ENCODE data around the gene TAF5L. TPM values are rescaled to one million over a fixed set of nuclear protein-coding genes. Genes with fewer than 3 reads are reported as not detected.

TAF5L gene
- total RNA-seq, 5 donors from 2014 or later (not counting 1 experiment from before 2014, with no cell fraction given) = 18.8 to 28.9 (median 21.9) TPM

- Mint-ChIP-seq H3K9me3 (no peaks in the 10 kb centered on the region), H3K36me3 (peaks cover 3% of the 10 kb centered on the region), H3K4me1 (peaks cover 53 to 56% (median 55%) of the 10 kb centered on the region in 3 donors), H3K4me3 (peak overlapping the region; percentile 87 to 88 (median 88)), H3K27me3 (no peaks in the 10 kb centered on the region), H3K27ac (peak overlapping the region; percentile 87)
- peaks cover 9 to 34% of the 10 kb centered on the region in 2 experiments for H3K4me1 ChIP-seq (ENCODE audit: control insufficient read depth in 1 of 2, extremely low read depth in 1 of 2, insufficient read depth in 2 of 2, low read length in 2 of 2)
- POLR2A ChIA-PET = interaction anchor here in 1 of 2 donors (0.5 kb wide), 1 partner anchor 1395 kb away, joined by 5 read pairs; no protein-coding TSS in a partner anchor
- H3K36me3 ChIP-seq (ENCODE audit: control insufficient read depth in 2 of 2, extremely low read depth in 1 of 2, insufficient read depth in 1 of 2, low read length in 1 of 2) = no peaks in the 10 kb centered on the region
- no CpG with 5 or more reads among the region's 5 CpGs for WGBS (ENCODE audit: insufficient coverage)
- no peaks in the 10 kb centered on the region for H3K9me3 ChIP-seq
- H3K27ac ChIP-seq (ENCODE audit: low read length) = peak overlapping the region; percentile 58
- H3K27me3 ChIP-seq (replicated peaks in 1 of 2; ENCODE audit: control insufficient read depth in 2 of 2, extremely low read depth in 1 of 2, insufficient read depth in 2 of 2, low read length in 1 of 2) = no peaks in the 10 kb centered on the region
- CTCF ChIA-PET = interaction anchor here in 1 of 2 donors (0.7 kb wide), 1 partner anchor 51 kb away, joined by 8 read pairs; no protein-coding TSS in a partner anchor
- peak in 3 of 35 experiments; percentile 4 to 50 (median 16) for DNase-seq
- peak overlapping the region; percentile 54 to 57 for H3K4me3 ChIP-seq (ENCODE audit: control insufficient read depth in 1 of 2, extremely low read depth in 1 of 2, low read length in 1 of 2)
- ATAC-seq (replicated peaks in 1 of 4) = no peak
Observed at GRCh38 chr1:229557200-229557850, 68.6 kb downstream of the TAF5L start.

DNA sequence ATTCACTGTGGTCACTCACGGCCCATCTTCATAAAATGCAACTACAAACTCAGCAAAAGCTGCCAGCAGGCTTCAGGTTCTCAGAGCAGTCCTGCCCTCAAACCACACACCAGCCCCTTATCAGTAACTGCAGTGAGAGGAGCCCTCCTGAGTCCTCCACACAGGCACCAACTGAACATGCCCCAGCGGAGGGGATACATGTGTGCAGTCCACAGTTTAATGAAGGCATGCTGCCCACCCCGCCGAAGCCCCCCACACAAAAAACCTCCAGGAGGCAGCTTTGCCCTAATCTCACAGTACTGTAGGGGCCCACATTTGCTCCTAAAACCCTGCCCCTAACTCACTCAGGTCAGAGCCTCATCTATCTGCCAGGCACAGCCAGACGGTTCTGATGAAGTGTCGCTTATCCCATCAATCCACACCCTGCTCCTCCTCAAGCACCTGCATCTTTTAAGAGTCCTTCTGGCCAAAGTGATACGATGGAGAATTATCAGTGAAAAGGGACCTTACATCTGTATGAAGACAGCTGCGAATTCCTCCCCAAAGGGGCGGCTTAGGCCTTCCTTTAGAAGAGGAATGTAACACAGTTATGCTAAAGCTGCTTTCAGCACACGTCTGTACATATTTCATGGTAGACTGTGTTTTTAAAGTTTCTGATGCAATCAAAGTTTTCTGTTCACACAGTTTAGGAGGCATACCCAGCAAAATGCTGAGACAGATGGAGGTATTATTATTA, 70.9 kb downstream of the TAF5L start:
- no peaks in the 10 kb centered on the region for H3K27me3 Mint-ChIP-seq
- CTCF ChIA-PET = interaction anchor here in 1 of 2 donors (0.6 kb wide), 1 partner anchor 35 kb away, joined by 3 read pairs; no protein-coding TSS in a partner anchor
- Histone ChIP-seq H3K4me1 (ENCODE audit: control insufficient read depth in 1 of 2, extremely low read depth in 1 of 2, insufficient read depth in 2 of 2, low read length in 2 of 2) (peaks cover 9 to 34% of the 10 kb centered on the region in 2 experiments), H3K4me3 (ENCODE audit: control insufficient read depth in 1 of 2, extremely low read depth in 1 of 2, low read length in 1 of 2) (no peak overlapping the region), H3K27me3 (replicated peaks in 1 of 2; ENCODE audit: control insufficient read depth in 2 of 2, extremely low read depth in 1 of 2, insufficient read depth in 2 of 2, low read length in 1 of 2) (no peaks in the 10 kb centered on the region), H3K27ac (ENCODE audit: low read length) (no peak overlapping the region), H3K9me3 (no peaks in the 10 kb centered on the region), H3K36me3 (ENCODE audit: control insufficient read depth in 2 of 2, extremely low read depth in 1 of 2, insufficient read depth in 1 of 2, low read length in 1 of 2) (no peaks in the 10 kb centered on the region)
- POLR2A ChIA-PET = interaction anchor here in 1 of 2 donors (0.5 kb wide), 1 partner anchor 335 kb away, joined by 3 read pairs; no protein-coding TSS in a partner anchor
- no peaks in the 10 kb centered on the region for H3K9me3 Mint-ChIP-seq
- peak overlapping the region in 1 of 2 donors; percentile 11 for H3K27ac Mint-ChIP-seq
- H3K36me3 Mint-ChIP-seq = peaks cover 3% of the 10 kb centered on the region
- no peak for DNase-seq
- H3K4me3 Mint-ChIP-seq = no peak overlapping the region
- no peak for ATAC-seq (replicated peaks in 1 of 4)
- H3K4me1 Mint-ChIP-seq = peaks cover 59 to 65% (median 60%) of the 10 kb centered on the region in 3 donors
- 79% methylated on average over 8 of the region's 10 CpGs for WGBS (ENCODE audit: insufficient coverage)

DNA sequence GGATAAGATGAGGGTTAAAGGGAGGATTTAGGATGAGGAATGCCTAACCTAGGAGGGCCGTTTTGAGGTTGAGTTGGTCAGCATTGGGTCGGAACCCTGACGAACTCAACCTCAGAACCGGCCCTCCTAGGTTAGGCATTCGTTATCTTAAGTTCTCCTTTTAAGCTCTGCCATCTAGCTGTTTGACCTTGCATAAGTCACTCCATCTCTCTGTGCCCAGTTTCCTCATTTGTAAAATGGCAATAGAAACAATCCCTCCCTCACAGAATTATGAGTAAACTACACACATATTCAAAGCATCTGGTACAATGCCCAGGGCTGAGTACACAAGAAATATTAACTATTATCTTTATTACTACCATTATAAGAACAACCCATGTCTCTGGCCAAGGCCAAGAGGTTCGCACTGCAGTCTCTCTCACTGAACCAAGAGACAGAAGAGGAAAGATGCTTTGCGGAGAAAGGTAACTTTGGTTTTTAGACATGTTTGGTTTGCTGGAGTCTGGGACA, 72.2 kb downstream of the TAF5L start:
- Mint-ChIP-seq H3K27ac (no peak overlapping the region), H3K4me1 (peaks cover 52 to 59% (median 53%) of the 10 kb centered on the region in 3 donors)

DNA sequence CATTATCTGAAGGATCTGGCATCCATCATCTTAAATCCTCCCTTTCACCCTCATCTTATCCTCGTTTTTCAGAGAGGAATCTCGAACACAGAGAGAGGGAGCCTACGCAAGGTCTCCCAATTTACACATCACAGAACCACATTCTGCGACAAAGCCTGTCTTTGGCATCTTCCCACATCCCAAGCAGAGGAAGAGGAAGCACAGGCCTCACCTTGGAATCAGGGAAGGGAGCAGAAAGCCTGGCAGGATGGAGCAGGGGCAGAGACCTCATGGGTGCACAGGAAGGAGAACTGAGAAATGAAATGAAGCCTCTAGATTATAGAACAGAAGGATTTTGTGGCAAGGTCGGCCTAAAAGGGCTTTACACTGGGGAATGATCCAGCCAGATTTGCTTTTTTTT, 73.2 kb downstream of the TAF5L start:
- Mint-ChIP-seq H3K27me3 (no peaks in the 10 kb centered on the region), H3K4me3 (no peak overlapping the region), H3K27ac (no peak overlapping the region), H3K36me3 (peaks cover 21% of the 10 kb centered on the region), H3K9me3 (no peaks in the 10 kb centered on the region), H3K4me1 (peaks cover 52 to 58% (median 53%) of the 10 kb centered on the region in 3 donors)
- POLR2A ChIA-PET = no interaction called here
- Histone ChIP-seq H3K9me3 (no peaks in the 10 kb centered on the region), H3K36me3 (ENCODE audit: control insufficient read depth in 2 of 2, extremely low read depth in 1 of 2, insufficient read depth in 1 of 2, low read length in 1 of 2) (peaks cover 0 to 12% of the 10 kb centered on the region in 2 donors), H3K27ac (ENCODE audit: low read length) (no peak overlapping the region), H3K4me3 (ENCODE audit: control insufficient read depth in 1 of 2, extremely low read depth in 1 of 2, low read length in 1 of 2) (no peak overlapping the region), H3K4me1 (ENCODE audit: control insufficient read depth in 1 of 2, extremely low read depth in 1 of 2, insufficient read depth in 2 of 2, low read length in 2 of 2) (peaks cover 7 to 27% of the 10 kb centered on the region in 2 experiments), H3K27me3 (replicated peaks in 1 of 2; ENCODE audit: control insufficient read depth in 2 of 2, extremely low read depth in 1 of 2, insufficient read depth in 2 of 2, low read length in 1 of 2) (no peaks in the 10 kb centered on the region)
- DNase-seq (no peak), ATAC-seq (replicated peaks in 1 of 4) (no peak)
- 88% methylated on average over 2 of the region's 5 CpGs for WGBS (ENCODE audit: insufficient coverage)
- CTCF ChIA-PET = no interaction called here

More for the DNA sequence above, 72.2 kb downstream of the TAF5L start:
- no peaks in the 10 kb centered on the region for H3K27me3 ChIP-seq (replicated peaks in 1 of 2; ENCODE audit: control insufficient read depth in 2 of 2, extremely low read depth in 1 of 2, insufficient read depth in 2 of 2, low read length in 1 of 2)
- H3K36me3 Mint-ChIP-seq = peaks cover 14% of the 10 kb centered on the region
- no peaks in the 10 kb centered on the region for H3K9me3 Mint-ChIP-seq
- no peaks in the 10 kb centered on the region for H3K9me3 ChIP-seq
- H3K4me3 Mint-ChIP-seq = no peak overlapping the region
- no peak for ATAC-seq (replicated peaks in 1 of 4)
- peaks cover 7 to 28% of the 10 kb centered on the region in 2 experiments for H3K4me1 ChIP-seq (ENCODE audit: control insufficient read depth in 1 of 2, extremely low read depth in 1 of 2, insufficient read depth in 2 of 2, low read length in 2 of 2)
- H3K27me3 Mint-ChIP-seq = no peaks in the 10 kb centered on the region
- no peak overlapping the region for H3K27ac ChIP-seq (ENCODE audit: low read length)
- H3K4me3 ChIP-seq (ENCODE audit: control insufficient read depth in 1 of 2, extremely low read depth in 1 of 2, low read length in 1 of 2) = no peak overlapping the region
- no peak for DNase-seq
- ChIA-PET CTCF (interaction anchor here in 1 of 2 donors (0.7 kb wide), 1 partner anchor 65 kb away, joined by 3 read pairs; no protein-coding TSS in a partner anchor), POLR2A (no interaction called here)
- peaks cover 0 to 5% of the 10 kb centered on the region in 2 donors for H3K36me3 ChIP-seq (ENCODE audit: control insufficient read depth in 2 of 2, extremely low read depth in 1 of 2, insufficient read depth in 1 of 2, low read length in 1 of 2)
- 83% methylated on average over 2 of the region's 7 CpGs for WGBS (ENCODE audit: insufficient coverage)

- no peak for ATAC-seq (replicated peaks in 1 of 4)
- peaks cover 35 to 41% (median 37%) of the 10 kb centered on the region in 3 donors for H3K4me1 Mint-ChIP-seq
- ChIA-PET POLR2A (interaction anchor here in 1 of 2 donors (0.5 kb wide), 1 partner anchor 16 kb away, joined by 5 read pairs; no protein-coding TSS in a partner anchor), CTCF (interaction anchor here in 1 of 2 donors (0.5 kb wide), 1 partner anchor 1139 kb away, joined by 4 read pairs; no protein-coding TSS in a partner anchor)
- peaks cover 0 to 25% of the 10 kb centered on the region in 2 donors for H3K36me3 ChIP-seq (ENCODE audit: control insufficient read depth in 2 of 2, extremely low read depth in 1 of 2, insufficient read depth in 1 of 2, low read length in 1 of 2)
- no peaks in the 10 kb centered on the region for H3K9me3 Mint-ChIP-seq
- peaks cover 31% of the 10 kb centered on the region for H3K36me3 Mint-ChIP-seq
- no peak overlapping the region for H3K27ac Mint-ChIP-seq
- no peaks in the 10 kb centered on the region for H3K9me3 ChIP-seq
- no peak overlapping the region for H3K4me3 Mint-ChIP-seq
- H3K27me3 ChIP-seq (replicated peaks in 1 of 2; ENCODE audit: control insufficient read depth in 2 of 2, extremely low read depth in 1 of 2, insufficient read depth in 2 of 2, low read length in 1 of 2) = no peaks in the 10 kb centered on the region
- peaks cover 0 to 9% of the 10 kb centered on the region in 2 experiments for H3K4me1 ChIP-seq (ENCODE audit: control insufficient read depth in 1 of 2, extremely low read depth in 1 of 2, insufficient read depth in 2 of 2, low read length in 2 of 2)
- no peak overlapping the region for H3K27ac ChIP-seq (ENCODE audit: low read length)
- H3K4me3 ChIP-seq (ENCODE audit: control insufficient read depth in 1 of 2, extremely low read depth in 1 of 2, low read length in 1 of 2) = no peak overlapping the region
- no CpG with 5 or more reads among the region's 3 CpGs for WGBS (ENCODE audit: insufficient coverage)
- DNase-seq = no peak
- H3K27me3 Mint-ChIP-seq = no peaks in the 10 kb centered on the region
Observed at GRCh38 chr1:229550812-229551567, 74.9 kb downstream of the TAF5L start.

Data from T-cell (primary cell).